Astrocyte (in vitro differentiated cells and primary cell): Measurements from ENCODE around the gene PLCL1. TPM values are rescaled to one million over a fixed set of nuclear protein-coding genes. Genes with fewer than 3 reads are reported as not detected.

Source experiments
- DNase-seq: peaks from one replicate; pipeline ENCODE4 v3.0.0-alpha.2; 2010; ENCODE audit warnings: low read depth
- FAIRE-seq: peaks from 2 replicates; lab custom pipeline; 2011; peaks lifted over from hg19 to GRCh38; lab: Jason Lieb, UNC
- H2AFZ ChIP-seq: 2 replicates; pipeline ENCODE4 v1.6.0; 2012; ENCODE audit warnings: low read depth, low read length, inconsistent platforms
- H3K27ac ChIP-seq: 2 replicates; pipeline ENCODE4 v1.5.1; 2011; ENCODE audit warnings: low read depth, low read length, inconsistent platforms
- H3K27me3 ChIP-seq: 2 replicates; pipeline ENCODE4 v1.6.0; 2011; ENCODE audit warnings: low read length, inconsistent platforms; ENCODE audit not compliant: insufficient read depth
- H3K36me3 ChIP-seq: 2 replicates; pipeline ENCODE4 v1.5.1; 2011; ENCODE audit warnings: low read length, inconsistent platforms; ENCODE audit not compliant: insufficient read depth
- H3K4me1 ChIP-seq: 2 replicates; pipeline ENCODE4 v1.5.1; 2011; ENCODE audit warnings: low read length, inconsistent platforms; ENCODE audit not compliant: insufficient read depth
- H3K4me2 ChIP-seq: 2 replicates; pipeline ENCODE4 v1.6.0; 2012; ENCODE audit warnings: low read length, inconsistent platforms
- H3K4me3 ChIP-seq: 2 replicates; pipeline ENCODE4 v1.5.1; 2011; ENCODE audit warnings: low read depth, mild to moderate bottlenecking, low read length, inconsistent platforms; ENCODE audit not compliant: insufficient read depth
- H3K79me2 ChIP-seq: 2 replicates; pipeline ENCODE4 v1.6.0; 2012; ENCODE audit warnings: mild to moderate bottlenecking, low read length, inconsistent platforms; ENCODE audit not compliant: insufficient read depth
- H3K9ac ChIP-seq: 2 replicates; pipeline ENCODE4 v1.6.0; 2012; ENCODE audit warnings: mild to moderate bottlenecking, low read length, inconsistent platforms
- H3K9me3 ChIP-seq: 2 replicates; pipeline ENCODE4 v1.5.1; 2012; ENCODE audit warnings: low read depth, mild to moderate bottlenecking, low read length, inconsistent platforms; ENCODE audit not compliant: insufficient read depth
- H4K20me1 ChIP-seq: 2 replicates; pipeline ENCODE4 v1.6.0; 2012; ENCODE audit warnings: low read length, inconsistent platforms; ENCODE audit not compliant: insufficient read depth
- H3K27ac Mint-ChIP-seq: one replicate; pipeline ENCODE4 v1.8.0; 2021; ENCODE audit warnings: mild to moderate bottlenecking, mixed read lengths; ENCODE audit not compliant: unreplicated experiment
- H3K27me3 Mint-ChIP-seq: one replicate; pipeline ENCODE4 v1.8.0; 2021; ENCODE audit warnings: low read depth, mixed read lengths; ENCODE audit not compliant: unreplicated experiment
- H3K36me3 Mint-ChIP-seq: one replicate; pipeline ENCODE4 v1.8.0; 2021; ENCODE audit warnings: low read depth, mixed read lengths; ENCODE audit not compliant: unreplicated experiment
- H3K4me1 Mint-ChIP-seq: one replicate; pipeline ENCODE4 v1.8.0; 2021; ENCODE audit warnings: low read depth, mixed read lengths; ENCODE audit not compliant: unreplicated experiment
- H3K4me3 Mint-ChIP-seq: one replicate; pipeline ENCODE4 v1.8.0; 2021; ENCODE audit warnings: mild to moderate bottlenecking, moderate library complexity, mixed read lengths; ENCODE audit not compliant: unreplicated experiment
- H3K9me3 Mint-ChIP-seq: one replicate; pipeline ENCODE4 v1.8.0; 2021; ENCODE audit warnings: mild to moderate bottlenecking, mixed read lengths; ENCODE audit not compliant: unreplicated experiment
- CTCF ChIP-seq: IDR thresholded peaks from 2 replicates; pipeline ENCODE4 v1.5.1; 2011; ENCODE audit warnings: low read depth, mild to moderate bottlenecking, inconsistent platforms, low read length, moderate library complexity; ENCODE audit not compliant: insufficient read depth
- EZH2 ChIP-seq: IDR thresholded peaks from 2 replicates; pipeline ENCODE4 v1.6.1; 2012; ENCODE audit warnings: mild to moderate bottlenecking, low read length, inconsistent platforms; ENCODE audit not compliant: insufficient read depth
- total RNA-seq: library from RNA; stranded (reverse); gene quantifications from 2 replicates; pipeline ENCODE4 v1.2.1, GENCODE V29; 2021

The PLCL1 gene
- total RNA-seq, 1 donor from 2014 or later = 0.84 TPM

GRCh38 chr2:197919487-197919886, 115.1 kb downstream of the PLCL1 start:
- H3K4me3 ChIP-seq = no peak overlapping the region
- Mint-ChIP-seq H3K9me3 (no peaks in the 10 kb centered on the region), H3K36me3 (no peaks in the 10 kb centered on the region), H3K27ac (no peak overlapping the region), H3K27me3 (peaks cover 3% of the 10 kb centered on the region), H3K4me1 (peaks cover 13% of the 10 kb centered on the region), H3K4me3 (no peak overlapping the region)
- H3K4me1 ChIP-seq = no peaks in the 10 kb centered on the region
- no peak overlapping the region for H3K9ac ChIP-seq
- no peak for FAIRE-seq
- H3K27me3 ChIP-seq = no peaks in the 10 kb centered on the region
- H3K36me3 ChIP-seq = no peaks in the 10 kb centered on the region
- H2AFZ ChIP-seq = no peak overlapping the region
- no peak overlapping the region for H3K4me2 ChIP-seq
- no peak for DNase-seq
- H4K20me1 ChIP-seq = no peaks in the 10 kb centered on the region
- TF ChIP-seq EZH2 = no peak
- no peak for TF ChIP-seq CTCF
- no peaks in the 10 kb centered on the region for H3K79me2 ChIP-seq
- no peaks in the 10 kb centered on the region for H3K9me3 ChIP-seq
- H3K27ac ChIP-seq = no peak overlapping the region

GRCh38 chr2:197920088-197920487, 115.7 kb downstream of the PLCL1 start:
- FAIRE-seq = no peak
- no peak for DNase-seq
- no peak overlapping the region for H3K4me3 ChIP-seq
- Mint-ChIP-seq H3K27ac (no peak overlapping the region), H3K4me3 (no peak overlapping the region), H3K27me3 (peaks cover 2% of the 10 kb centered on the region), H3K36me3 (no peaks in the 10 kb centered on the region), H3K9me3 (no peaks in the 10 kb centered on the region), H3K4me1 (peaks cover 9% of the 10 kb centered on the region)
- no peaks in the 10 kb centered on the region for H3K79me2 ChIP-seq
- no peak overlapping the region for H2AFZ ChIP-seq
- no peak overlapping the region for H3K4me2 ChIP-seq
- no peak overlapping the region for H3K27ac ChIP-seq
- no peak overlapping the region for H3K9ac ChIP-seq
- no peaks in the 10 kb centered on the region for H4K20me1 ChIP-seq
- H3K9me3 ChIP-seq = no peaks in the 10 kb centered on the region
- H3K27me3 ChIP-seq = no peaks in the 10 kb centered on the region
- H3K36me3 ChIP-seq = no peaks in the 10 kb centered on the region
- no peak for TF ChIP-seq CTCF
- TF ChIP-seq EZH2 = no peak
- no peaks in the 10 kb centered on the region for H3K4me1 ChIP-seq

GRCh38 chr2:197920592-197921201, 116.3 kb downstream of the PLCL1 start:
- Histone ChIP-seq H3K9me3 (no peaks in the 10 kb centered on the region), H3K4me3 (no peak overlapping the region), H3K9ac (no peak overlapping the region), H3K4me1 (no peaks in the 10 kb centered on the region), H3K27me3 (no peaks in the 10 kb centered on the region), H4K20me1 (no peaks in the 10 kb centered on the region), H3K27ac (no peak overlapping the region), H3K36me3 (no peaks in the 10 kb centered on the region), H2AFZ (no peak overlapping the region), H3K4me2 (no peak overlapping the region), H3K79me2 (no peaks in the 10 kb centered on the region)
- no peaks in the 10 kb centered on the region for H3K27me3 Mint-ChIP-seq
- no peak overlapping the region for H3K27ac Mint-ChIP-seq
- TF ChIP-seq CTCF (no peak), EZH2 (no peak)
- peaks cover 9% of the 10 kb centered on the region for H3K4me1 Mint-ChIP-seq
- no peak overlapping the region for H3K4me3 Mint-ChIP-seq
- no peaks in the 10 kb centered on the region for H3K9me3 Mint-ChIP-seq
- DNase-seq (no peak), FAIRE-seq (no peak)
- H3K36me3 Mint-ChIP-seq = no peaks in the 10 kb centered on the region
